ENCODE results near the gene S1PR5.

DNA sequence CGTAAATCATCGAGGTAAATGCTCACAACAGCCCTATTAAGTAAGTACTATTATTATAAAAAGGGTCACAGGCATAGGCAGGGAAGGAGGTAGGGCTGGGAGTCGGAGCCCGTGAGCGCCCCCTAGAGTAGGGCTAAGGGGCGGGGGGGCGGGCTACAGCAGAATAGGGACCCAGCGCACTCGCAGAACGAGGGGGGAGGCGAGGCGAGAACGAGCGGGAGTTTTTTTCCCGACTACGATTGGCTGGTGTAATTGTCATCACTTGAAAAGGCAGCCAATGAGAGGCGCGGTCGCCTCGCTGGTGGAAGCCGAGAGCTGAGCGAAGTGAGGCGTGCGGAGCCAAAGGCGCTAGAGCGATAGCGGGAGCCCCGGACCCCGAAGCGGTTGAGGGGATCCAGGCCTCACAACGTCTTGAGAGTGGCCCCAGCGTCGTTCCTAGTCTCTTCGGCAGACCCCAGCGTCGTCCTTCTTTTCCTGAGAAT lies 38.3 kb downstream of the S1PR5 start:
- TF ChIP-seq POLR2A (IDR thresholded peaks at IDR 0.05; ENCODE audit: low read depth, low read length) (no peak), POLR2AphosphoS5 (IDR thresholded peaks at IDR 0.05; ENCODE audit: low read depth, low read length) (no peak), TAF1 (IDR thresholded peaks at IDR 0.05; ENCODE audit: borderline replicate concordance, low read depth, low read length) (no peak)
